8988T (cell line): ENCODE results near the gene GAK.

Experiments
- DNase-seq: peaks from one replicate; pipeline ENCODE4 v3.0.0; 2011

The GAK gene

DNA sequence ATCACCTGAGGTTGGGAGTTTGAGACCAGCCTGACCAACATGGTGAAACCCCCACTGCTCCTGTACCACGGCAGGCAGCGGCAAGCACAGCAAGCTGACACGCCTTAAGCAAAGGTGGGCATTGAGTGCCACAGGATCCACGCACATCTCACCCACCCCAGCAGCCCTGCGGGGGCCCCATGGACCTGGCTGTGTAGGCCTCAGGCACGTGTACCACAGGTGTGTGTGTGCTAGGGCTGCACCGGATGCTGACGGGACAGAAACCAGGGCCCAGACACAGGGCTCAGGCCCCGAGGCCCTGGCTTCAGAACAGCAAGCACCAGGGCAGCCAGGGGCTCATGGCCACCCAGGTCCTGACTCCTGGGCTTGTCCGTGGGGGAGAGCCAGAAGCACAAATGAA is 46.8 kb downstream of the GAK start:
- DNase-seq = no peak

DNA sequence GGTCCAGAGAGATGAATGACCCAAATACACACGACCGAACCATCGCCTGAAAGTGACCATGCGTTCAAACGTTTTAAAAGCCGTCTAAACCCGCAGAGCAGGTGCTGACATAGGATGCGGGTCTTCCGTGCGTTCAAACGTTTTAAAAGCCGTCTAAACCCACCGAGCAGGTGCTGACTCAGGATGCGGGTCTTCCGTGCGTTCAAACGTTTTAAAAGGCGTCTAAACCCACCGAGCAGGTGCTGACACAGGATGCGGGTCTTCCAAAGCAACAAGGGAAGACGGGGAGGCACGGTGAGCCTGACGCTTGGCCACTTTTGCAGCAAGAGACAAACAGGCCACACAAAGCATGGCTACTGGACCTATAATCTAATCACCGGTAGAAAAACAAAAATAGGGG is 47.2 kb downstream of the GAK start:
- no peak for DNase-seq

DNA sequence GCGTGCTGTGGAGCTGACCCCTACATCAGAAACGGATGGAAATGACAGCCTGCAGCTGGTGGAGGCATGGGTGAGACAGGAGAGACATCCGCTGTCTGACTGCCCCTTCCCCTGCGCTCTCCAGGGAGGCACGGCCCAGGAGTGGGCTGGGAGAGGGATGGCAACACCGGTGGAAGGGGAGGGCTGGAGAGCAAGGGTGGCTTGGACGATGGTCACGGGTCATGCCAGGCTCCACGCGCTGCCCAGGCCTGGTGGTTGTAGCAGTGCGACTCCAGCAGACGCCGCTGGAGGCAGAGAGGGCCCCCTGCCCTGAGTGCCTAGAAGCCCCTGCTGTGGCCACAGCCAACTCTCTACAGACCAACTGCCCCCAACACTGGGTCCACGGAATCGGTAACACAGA is 47.9 kb downstream of the GAK start:
- no peak for DNase-seq

DNA sequence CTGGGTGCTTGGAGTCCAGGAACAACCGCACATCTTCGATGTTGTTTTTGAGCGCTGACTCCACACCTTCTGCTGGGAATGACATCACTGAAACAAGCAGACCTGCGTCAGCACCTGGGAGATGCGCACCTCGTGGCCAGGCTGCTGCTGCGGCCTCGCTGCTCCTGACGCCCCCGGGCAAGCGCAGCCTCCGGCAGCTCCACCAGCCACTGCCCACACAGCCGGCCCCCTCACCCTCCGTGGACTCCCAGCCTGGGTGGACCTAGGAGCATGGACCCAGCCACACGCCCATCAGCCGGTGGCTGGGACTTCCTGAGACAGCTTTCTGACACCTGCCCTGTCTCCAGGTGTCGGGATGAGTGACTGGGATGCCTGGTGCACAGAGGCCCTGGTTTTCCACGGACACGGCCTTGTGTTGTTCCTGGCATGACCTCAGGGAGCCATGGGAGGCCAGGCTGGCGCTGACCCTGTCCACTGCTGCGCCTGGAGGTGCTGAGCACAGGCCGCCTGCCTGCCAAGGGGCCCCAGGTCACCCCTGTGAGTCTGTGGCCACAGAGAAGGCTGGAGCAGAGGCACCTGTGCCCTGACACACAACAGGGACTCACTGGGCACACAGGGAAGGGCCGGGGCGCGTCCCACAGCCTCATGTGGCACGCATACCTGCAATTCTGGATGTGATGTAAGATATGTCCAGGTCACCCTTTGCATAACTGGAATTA is 48.6 kb downstream of the GAK start:
- no peak for DNase-seq

DNA sequence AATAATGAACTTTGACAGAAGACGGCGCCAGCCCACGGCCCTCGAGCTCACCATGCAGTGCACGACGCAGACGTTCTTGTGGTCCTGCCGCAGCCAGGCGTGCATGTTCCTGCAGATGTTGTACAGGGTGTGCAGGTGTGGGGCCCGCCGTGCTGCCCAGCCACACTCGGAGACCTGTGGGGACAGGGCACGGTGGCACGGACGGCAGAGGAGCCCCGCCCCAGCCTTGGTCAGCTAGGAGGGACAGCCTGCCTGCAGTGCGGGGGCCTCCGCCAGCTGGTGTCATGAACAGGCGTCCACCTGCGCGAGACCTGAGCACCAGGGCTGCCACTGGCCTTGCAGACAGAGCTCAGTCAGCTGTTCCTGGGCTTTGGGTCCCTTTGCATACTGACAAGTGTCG is 49.5 kb downstream of the GAK start:
- DNase-seq = no peak

DNA sequence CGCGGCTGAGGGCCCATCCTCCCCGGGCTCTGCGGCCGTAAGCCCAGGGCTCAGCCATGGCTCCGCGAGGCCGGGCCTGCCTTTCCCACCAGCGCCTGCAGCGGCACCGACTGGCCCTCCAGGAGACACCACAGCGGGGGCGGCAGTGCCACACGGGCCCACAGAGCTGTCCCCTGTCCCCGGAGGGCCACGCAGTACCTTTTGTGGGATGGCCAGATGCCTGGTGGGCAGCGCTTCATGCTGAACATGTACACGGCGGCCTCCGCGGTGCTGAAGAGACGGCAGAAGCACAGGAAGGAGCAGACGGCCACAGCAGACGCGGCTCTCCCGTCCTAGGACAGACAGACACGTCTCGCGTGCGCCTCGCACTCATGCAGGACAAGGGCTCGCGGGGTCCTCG is 50.4 kb downstream of the GAK start:
- no peak for DNase-seq

DNA sequence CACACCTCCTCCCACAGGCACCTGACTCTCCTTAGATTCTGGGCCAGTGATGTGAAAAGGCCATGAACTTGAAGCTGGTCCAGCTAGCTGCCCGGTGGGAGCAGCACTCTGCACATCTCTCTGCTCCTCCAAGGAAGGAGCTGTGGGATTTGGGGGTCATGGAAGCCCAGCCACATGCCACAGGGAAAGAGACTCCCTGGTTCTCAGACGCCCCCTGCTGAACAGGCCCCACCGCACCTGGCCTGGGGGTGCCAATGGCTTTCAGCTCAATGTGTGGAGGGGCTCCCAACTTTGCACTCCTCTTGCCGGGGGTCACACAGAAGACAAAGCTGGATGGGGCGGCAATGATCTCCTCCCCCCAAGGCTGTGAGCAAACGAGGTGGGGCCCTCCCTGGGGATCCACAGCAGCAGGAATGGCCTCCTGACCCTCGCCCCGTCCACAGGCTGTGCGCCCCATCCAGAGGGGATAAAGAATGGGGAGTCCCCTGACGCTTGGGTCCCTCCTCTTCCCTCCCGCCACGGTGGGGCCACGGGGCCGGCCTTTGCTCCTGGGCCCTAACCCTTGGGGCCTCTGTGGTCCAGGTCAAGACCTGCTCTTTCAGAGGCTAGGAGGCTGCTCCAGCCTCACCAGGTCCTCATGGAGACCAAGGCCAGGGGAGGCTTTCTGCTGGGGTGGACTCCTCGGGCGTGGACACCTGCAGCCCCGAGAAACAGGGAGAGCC is 51.3 kb downstream of the GAK start:
- DNase-seq = no peak

DNA sequence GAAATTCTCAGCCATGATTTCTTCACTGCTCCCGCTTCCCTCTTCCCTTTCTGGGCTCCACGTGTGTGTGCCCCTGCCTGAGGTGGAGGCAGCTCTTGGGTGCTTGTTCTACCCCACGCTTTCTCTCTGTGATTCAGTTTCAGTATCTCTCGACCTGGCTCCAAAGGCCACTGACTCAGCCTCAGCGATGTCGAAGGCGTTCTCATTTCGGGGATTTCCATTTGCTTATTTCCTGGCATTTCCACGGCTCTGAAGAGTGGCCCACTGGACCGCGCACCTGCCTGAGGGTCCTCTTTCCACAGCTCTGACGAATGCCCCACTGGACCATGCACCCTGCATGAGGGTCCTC is 52.4 kb downstream of the GAK start:
- DNase-seq = no peak

DNA sequence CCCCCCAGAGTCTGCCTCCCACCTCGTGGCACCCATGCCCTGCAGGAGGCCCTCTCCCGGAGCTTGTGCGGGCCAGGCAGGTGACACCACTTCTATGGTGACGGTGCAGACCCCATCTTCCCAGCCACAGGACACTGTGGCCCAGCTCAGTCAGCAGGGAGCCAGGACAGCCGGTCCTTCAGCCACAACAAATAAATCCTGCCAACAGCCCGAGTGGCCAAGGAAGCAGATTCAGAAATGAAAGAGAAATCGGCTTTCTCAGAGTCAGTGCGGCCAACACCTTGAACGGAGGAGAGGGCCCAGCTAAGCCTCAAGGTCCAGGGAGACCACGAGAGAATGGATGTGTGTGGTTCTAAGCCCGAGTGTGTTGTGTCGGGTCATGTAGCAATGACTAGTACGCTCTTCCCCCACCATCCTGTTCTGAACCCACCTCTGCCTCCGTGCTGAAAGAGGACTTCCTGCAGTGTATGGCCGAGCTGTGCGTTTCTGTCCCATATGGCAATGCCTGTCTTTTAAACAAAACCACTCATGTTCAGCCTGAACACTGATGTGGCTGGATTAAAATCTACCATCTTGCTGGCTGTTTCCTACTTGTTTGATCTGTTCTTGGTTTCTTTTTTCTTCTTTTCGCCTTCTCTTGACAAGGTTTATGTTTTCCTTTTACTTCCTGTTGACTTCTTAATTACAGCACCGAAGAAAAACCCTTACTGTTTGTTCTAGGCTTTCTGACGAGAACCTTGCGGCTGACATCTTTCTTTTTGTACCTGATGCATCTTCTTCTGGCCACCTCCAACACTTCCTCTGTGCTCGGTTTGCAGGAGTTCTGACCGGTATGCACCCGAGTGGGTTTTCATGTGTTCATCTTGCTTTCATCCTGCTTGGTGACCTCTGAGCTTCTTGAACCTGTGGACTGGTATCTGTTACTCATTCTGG is 53.1 kb downstream of the GAK start:
- no peak for DNase-seq

DNA sequence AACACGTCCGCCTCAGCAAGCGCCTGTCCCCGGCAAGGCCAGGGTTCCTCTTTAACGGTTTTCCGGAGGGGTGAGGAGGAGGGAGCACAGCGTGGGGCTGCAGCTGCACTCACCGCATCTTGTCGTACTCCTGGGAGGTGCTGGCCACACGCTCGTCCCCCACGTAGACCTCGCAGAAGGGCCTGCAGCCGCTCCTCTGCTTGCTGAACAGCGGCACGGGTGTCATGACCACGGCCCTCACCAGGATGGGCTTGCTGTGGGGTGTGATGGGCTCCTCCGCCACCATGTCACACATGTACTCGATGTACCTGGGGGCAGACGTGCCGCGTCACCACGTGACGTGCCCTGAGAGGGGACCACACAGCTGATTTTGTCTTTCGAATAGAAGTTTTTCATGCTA is 54.6 kb downstream of the GAK start:
- no peak for DNase-seq

DNA sequence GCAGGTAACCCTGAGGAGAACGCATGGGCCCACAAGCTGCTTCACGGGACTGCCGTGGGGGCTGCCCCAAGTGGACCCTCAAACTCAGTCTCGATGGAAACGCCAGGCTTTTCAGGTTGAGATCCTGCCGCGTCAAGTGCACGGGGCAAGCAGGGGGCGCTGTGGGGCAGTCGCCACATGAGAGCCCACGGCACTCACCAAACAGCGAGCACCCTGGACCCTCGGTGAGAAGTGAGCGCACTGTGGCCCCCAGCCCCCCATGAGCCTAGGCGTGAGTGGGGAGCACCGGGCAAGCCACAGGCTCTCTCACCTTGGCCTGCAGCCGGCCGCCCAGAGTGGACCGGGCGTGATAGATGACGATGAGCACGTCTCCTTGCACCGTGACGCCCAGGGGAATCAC is 55.3 kb downstream of the GAK start:
- DNase-seq = no peak

DNA sequence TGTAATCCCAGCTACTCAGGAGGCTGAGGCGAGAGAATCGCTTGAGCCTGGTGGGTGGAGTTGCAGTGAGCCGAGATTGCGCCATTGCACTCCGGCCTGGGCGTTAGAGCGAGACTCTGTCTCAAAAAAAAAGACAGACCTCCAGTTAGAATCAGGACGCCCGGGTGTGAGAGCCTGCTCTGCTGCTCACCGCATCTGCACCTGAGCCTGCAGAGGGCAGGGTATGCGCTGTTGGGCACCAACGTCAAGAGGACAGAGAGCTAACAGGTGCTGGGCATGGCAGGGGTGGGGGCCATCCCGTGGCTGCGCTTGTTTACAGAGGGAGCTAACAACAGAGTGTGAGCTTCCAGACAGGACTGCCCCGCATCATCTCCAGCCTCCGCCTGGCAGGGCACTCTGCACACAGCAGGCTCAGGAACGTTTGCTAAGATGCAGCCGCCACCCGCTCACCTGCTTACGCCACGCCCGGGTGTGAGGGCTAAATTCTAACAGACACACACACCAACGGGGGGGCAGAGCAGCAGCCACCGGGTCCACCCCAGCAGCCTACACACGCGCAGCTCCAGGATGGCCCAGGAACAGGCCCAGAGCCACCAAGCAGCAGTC is 56.2 kb downstream of the GAK start:
- DNase-seq = no peak

DNA sequence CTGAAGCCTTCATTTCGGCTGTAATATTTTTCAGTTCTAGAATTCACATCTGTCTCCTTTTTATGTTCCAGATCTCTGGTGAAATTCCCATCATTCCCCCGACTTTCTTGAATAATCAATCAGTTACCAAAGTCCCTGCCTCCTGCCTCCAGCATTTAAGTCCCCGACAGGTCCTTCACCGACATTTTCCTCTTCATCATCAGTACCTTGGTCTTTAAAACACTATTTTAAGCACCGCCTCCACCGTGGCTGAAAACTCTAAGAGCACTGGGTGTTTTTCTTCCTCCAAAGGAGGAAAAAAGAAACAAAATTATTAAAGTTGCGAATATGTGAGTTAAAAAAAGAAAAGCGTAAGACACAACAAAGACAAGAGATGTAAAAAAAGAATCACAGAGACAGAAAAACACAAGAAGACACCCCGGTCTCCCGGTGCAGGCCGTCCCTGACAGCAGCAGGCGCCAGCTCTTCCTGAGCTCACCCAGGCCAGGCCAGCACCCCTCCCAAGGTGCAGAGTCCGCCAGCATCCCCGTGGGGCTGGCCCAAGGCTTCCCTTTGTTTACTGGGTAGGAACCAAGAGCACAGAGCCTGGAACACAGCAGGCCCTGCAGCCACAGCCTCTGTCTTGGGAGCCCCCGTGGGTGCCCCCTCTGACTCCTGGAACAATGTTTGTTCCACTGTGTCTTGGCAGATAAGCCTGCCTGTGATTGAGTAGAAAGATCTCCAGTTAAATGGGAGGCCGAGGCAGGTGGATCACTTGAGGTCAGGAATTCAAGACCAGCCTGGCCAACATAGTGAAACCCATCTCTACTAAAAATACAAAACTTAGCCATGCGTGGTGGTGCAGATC is 56.9 kb downstream of the GAK start:
- no peak for DNase-seq

DNA sequence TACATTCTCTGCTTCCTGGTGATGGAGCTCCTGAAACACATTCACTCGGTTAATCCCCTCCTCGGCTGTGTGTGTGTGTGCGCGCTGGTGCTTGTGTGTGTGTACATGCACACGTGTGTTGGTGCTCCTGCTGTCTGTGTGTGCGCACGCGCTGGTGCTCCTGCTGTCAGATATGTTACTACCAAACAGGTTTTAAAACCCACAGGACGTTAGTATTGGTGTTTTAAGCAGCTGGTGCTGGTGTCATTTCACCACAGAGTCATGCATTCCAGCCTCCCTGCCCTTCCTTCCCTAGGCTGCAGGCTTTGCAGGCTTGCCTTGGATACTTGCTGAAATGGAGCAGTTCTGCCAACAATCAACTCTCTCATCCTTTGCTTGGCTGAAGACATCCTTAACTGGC is 58.1 kb downstream of the GAK start:
- no peak for DNase-seq

DNA sequence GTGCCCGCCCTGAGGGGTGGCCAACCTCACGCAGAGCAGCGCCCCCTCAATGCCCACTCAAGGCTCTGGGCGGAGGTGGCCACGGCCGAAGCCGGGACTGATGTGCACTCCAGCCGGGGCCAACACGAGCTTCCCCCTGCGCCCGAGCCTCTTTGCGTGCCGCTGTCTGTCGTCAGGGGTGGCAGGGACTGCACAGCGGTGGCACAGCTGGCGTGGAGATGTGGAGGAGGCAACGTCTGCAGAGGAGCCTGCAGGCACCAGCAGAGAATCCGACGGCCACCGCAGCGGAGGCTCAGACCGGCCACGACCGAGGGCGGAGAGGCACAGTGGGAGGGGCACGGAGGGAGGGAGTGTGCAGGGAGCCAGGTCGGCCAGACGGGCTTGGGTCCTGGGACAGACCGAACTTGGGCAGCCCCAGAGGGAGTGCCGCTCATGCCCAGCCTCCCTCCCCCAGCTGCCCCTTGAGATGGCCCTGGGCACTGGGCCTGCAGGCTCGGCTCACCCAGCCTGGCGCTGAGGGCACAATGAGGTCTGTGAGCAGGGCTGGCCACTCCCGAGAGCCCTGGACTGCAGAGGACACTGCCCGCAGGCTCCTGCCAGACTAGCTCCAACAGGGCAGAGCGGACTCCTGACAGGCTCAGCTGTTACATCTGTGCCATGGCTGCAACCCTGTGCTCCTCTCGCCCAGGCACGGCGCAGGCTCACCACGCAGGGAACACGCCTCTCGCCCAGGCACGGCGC is 59.7 kb downstream of the GAK start:
- DNase-seq = no peak

DNA sequence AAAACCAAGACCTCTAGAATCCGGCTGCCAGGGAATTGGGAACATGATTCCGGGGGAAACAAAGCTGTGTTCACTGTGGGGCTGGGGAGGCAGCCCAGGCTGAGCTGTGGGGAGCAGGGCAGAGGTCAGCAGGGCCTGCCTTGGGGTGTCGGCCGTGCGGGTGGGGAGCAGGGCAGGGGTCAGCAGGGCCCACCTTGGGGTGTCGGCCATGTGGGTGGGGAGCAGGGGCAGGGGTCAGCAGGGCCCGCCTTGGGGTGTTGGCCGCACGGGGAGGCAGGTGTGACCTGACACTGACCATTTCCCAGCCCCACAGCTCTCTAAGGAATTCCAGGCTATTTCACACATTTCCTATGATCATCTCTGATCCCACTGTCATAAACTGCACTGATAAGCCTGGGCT is 60.6 kb downstream of the GAK start:
- DNase-seq = no peak

DNA sequence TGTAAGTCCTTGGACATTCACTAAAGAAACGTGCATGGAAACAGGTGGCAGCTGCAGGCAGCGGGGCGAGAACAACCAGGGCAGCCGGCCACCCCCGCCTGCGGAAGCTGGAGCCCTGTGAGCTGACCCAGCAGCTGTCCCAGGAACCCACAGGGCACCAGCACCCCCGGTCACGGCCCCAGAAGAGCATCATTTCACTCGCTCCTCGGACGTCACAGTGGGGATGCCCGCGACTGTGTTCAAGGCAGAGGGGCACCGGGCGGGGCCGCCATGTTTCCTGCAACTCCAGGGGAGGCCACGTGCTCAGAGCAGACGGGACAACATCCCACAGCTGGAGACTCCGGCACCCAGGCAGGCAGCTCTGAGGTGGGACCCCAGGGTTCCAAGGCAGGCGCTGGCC is 61.2 kb downstream of the GAK start:
- no peak for DNase-seq

DNA sequence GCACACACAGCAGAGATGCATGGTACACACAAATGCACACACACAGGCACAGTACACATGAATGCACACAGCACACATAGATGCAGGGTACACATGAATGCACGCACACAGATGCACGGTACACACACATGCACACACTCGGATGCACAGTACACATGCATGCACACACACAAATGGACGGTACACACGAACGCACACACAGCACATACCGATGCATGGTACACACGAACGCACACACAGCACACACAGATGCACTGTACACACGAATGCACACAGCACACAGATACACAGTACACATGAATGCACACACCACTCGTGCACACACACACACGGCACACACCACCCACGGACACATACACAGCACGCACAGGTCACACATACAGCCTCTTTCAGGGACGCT is 62.3 kb downstream of the GAK start:
- DNase-seq = no peak

DNA sequence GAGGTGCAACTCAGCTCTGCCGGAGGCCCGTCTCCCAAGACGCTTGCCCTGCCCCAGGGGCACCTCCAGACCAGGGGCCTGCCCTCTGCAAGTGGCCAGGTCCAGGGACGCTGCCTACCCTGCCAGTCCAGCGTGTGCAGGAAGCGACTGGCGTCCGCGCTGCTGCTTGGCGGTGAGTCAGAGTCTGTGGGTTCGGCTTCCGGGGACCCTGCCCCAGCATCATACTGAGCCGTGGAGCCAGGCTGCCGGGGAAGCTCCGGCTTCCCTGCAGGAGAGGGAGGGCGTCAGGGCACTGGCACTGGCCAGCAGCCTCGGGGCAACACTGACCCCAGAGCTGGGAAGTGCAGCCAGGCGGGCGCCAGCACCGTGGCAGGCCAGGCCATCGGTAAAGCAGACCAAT is 63.7 kb downstream of the GAK start:
- no peak for DNase-seq

DNA sequence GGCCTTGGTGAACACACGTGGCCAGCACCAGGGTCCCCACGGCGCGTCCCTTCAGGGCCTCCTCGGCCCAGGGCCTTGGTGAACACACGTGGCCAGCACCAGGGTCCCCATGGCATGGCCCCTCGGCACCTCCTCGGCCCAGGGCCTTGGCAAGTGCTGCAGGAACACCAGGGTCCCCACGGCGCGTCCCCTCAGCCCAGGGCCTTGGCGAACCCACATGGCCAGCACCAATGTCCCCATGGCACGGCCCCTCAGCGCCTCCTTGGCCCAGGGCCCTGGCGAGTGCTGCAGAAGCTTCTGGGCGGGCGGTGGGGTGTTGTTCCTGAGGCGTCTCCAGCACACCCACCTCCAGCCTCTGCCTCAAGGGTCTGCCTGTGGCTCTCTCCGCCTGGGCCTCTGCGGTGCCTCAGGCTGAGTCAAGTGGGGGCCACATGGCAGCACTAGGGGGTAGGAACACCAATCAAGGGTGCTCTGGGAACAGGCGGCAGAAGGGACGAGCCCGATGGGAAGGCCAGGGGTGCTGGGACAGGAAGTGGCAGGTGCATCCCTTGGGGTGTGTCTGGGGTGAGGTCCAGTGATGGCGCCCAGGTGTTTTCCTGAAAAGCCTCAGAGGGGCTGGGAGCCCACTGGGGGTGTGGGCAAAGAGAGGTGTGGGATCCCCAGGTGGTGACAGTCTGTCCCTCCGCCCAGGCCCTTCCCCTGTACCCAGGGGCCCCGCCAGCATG is 64.4 kb downstream of the GAK start:
- DNase-seq = no peak

DNA sequence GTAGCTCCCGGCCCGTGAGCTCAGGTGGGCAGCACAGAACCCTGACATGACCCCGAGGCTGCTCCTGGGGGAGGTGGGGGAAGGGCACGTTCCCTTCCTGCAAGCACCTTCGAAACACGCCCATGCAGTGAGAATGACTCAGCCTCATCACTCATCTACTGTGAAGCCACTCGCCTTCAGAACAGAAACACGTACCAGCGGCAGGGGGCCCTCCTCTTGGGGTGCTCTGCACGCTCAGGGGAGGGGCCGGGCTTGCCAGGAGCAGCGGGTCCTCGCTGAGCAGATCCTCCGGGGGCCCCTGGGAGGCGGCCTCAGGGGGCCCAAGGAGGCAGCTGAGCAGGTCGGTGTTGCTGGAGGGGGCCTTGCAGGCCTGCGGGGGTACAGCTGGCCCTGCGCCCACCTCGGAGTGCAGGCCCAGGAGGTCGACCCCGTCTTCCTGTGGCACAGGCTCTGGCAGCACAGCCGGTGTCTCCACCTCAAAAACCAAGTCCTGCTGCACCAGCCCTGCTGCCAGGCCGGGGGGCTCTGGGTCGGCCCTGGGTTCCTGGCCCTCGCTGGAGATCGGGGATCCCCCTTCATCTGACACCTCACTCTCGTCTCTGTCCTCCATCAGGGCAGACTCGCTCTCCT is 65.2 kb downstream of the GAK start:
- DNase-seq = no peak
